ENCODE data around the gene HSPA12A. TPM values are rescaled to one million over a fixed set of nuclear protein-coding genes. Genes with fewer than 3 reads are reported as not detected.

The HSPA12A gene
- total RNA-seq, 2 donors from 2014 or later: 13.9 to 15.4 TPM

GRCh38 chr10:116679351-116679750 is 63.0 kb downstream of the HSPA12A start:
- TF ChIP-seq CTCF (conservative IDR thresholded peaks at IDR 0.05): no peak
- H3K27me3 Mint-ChIP-seq (ENCODE audit: insufficient read depth): no peaks in the 10 kb centered on the region
- Histone ChIP-seq H3K4me3 (ENCODE audit: low read length) (no peak overlapping the region), H3K36me3 (ENCODE audit: control insufficient read depth, insufficient read depth, low read length) (no peaks in the 10 kb centered on the region), H3K9ac (ENCODE audit: extremely low read depth, low read length, poor library complexity, severe bottlenecking) (no peak overlapping the region), H3K27me3 (ENCODE audit: control insufficient read depth, insufficient read depth, low read length, poor library complexity, severe bottlenecking) (no peaks in the 10 kb centered on the region), H3K4me1 (ENCODE audit: control insufficient read depth, insufficient read depth, low read length) (peaks cover 7% of the 10 kb centered on the region), H3K27ac (ENCODE audit: low read depth, low read length) (no peak overlapping the region), H3K9me3 (ENCODE audit: control insufficient read depth, low read length) (no peaks in the 10 kb centered on the region)
- H3K36me3 Mint-ChIP-seq (ENCODE audit: low read depth): no peaks in the 10 kb centered on the region
- H3K4me1 Mint-ChIP-seq: peaks cover 8% of the 10 kb centered on the region
- 85 to 94% methylated on average over 11 to 15 of the region's 15 CpGs for WGBS, 2 experiments (ENCODE audit: insufficient coverage in 1 of 2, insufficient read length in 1 of 2)
- DNase-seq: no peak
- no peak overlapping the region for H3K27ac Mint-ChIP-seq
- H3K4me3 Mint-ChIP-seq: no peak overlapping the region
- H3K9me3 Mint-ChIP-seq: peaks cover 1% of the 10 kb centered on the region

- DNase-seq: no peak
These were observed 65.7 kb downstream of the HSPA12A start for GRCh38 chr10:116676633-116677032.

GRCh38 chr10:116676118-116676517 is 66.2 kb downstream of the HSPA12A start:
- Histone ChIP-seq H3K27ac (ENCODE audit: low read depth, low read length) (no peak overlapping the region), H3K9ac (ENCODE audit: extremely low read depth, low read length, poor library complexity, severe bottlenecking) (no peak overlapping the region), H3K4me1 (ENCODE audit: control insufficient read depth, insufficient read depth, low read length) (no peaks in the 10 kb centered on the region), H3K27me3 (ENCODE audit: control insufficient read depth, insufficient read depth, low read length, poor library complexity, severe bottlenecking) (no peaks in the 10 kb centered on the region), H3K36me3 (ENCODE audit: control insufficient read depth, insufficient read depth, low read length) (no peaks in the 10 kb centered on the region), H3K9me3 (ENCODE audit: control insufficient read depth, low read length) (no peaks in the 10 kb centered on the region), H3K4me3 (ENCODE audit: low read length) (no peak overlapping the region)
- no peak for DNase-seq
- Mint-ChIP-seq H3K4me3 (no peak overlapping the region), H3K4me1 (peaks cover 6% of the 10 kb centered on the region), H3K27me3 (ENCODE audit: insufficient read depth) (no peaks in the 10 kb centered on the region), H3K27ac (no peak overlapping the region), H3K9me3 (no peaks in the 10 kb centered on the region), H3K36me3 (ENCODE audit: low read depth) (no peaks in the 10 kb centered on the region)
- 92 to 98% methylated on average over 7 to 11 of the region's 11 CpGs for WGBS, 2 experiments (ENCODE audit: insufficient coverage in 1 of 2, insufficient read length in 1 of 2)
- no peak for TF ChIP-seq CTCF (conservative IDR thresholded peaks at IDR 0.05)

More at GRCh38 chr10:116676633-116677032, 65.7 kb downstream of the HSPA12A start:
- TF ChIP-seq CTCF (conservative IDR thresholded peaks at IDR 0.05): no peak
- no peaks in the 10 kb centered on the region for H3K36me3 Mint-ChIP-seq (ENCODE audit: low read depth)
- no peaks in the 10 kb centered on the region for H3K27me3 ChIP-seq (ENCODE audit: control insufficient read depth, insufficient read depth, low read length, poor library complexity, severe bottlenecking)
- no peaks in the 10 kb centered on the region for H3K9me3 ChIP-seq (ENCODE audit: control insufficient read depth, low read length)
- H3K27ac Mint-ChIP-seq: no peak overlapping the region
- WGBS, 2 experiments (ENCODE audit: insufficient coverage in 1 of 2, insufficient read length in 1 of 2): 85 to 89% methylated on average over 7 to 8 of the region's 8 CpGs
- no peaks in the 10 kb centered on the region for H3K4me1 ChIP-seq (ENCODE audit: control insufficient read depth, insufficient read depth, low read length)
- H3K4me3 Mint-ChIP-seq: no peak overlapping the region
- H3K4me1 Mint-ChIP-seq: peaks cover 2% of the 10 kb centered on the region
- H3K27me3 Mint-ChIP-seq (ENCODE audit: insufficient read depth): no peaks in the 10 kb centered on the region
- H3K9ac ChIP-seq (ENCODE audit: extremely low read depth, low read length, poor library complexity, severe bottlenecking): no peak overlapping the region
- no peaks in the 10 kb centered on the region for H3K36me3 ChIP-seq (ENCODE audit: control insufficient read depth, insufficient read depth, low read length)
- H3K9me3 Mint-ChIP-seq: no peaks in the 10 kb centered on the region
- no peak overlapping the region for H3K4me3 ChIP-seq (ENCODE audit: low read length)
- no peak overlapping the region for H3K27ac ChIP-seq (ENCODE audit: low read depth, low read length)

Measured in endodermal cell (in vitro differentiated cells).